Astrocyte of the spinal cord (primary cell): ENCODE results near the gene P2RY8.
"Not testable (repeated sequence)": the region's sequence is repeated elsewhere in the genome, so short reads cannot be mapped to it uniquely, and the experiment has no call there.

Experiments used
- DNase-seq: peaks from one replicate; pipeline ENCODE4 v3.0.0; 2011; ENCODE audit warnings: low read depth, low spot score
- H3K4me3 ChIP-seq: 2 replicates; pipeline ENCODE4 v1.5.1; 2011; ENCODE audit warnings: low read depth, mild to moderate bottlenecking, low read length, moderate library complexity
- in situ Hi-C: cut with HindIII; loops from 2 replicates; pipeline ENCODE4 v1.10.0; 2017; ENCODE audit warnings: low sequenced_read_pairs
- TF ChIP-seq, protein P1 (sequence below): IDR thresholded peaks from 2 replicates; pipeline ENCODE4 v1.5.1; 2012; ENCODE audit warnings: low read depth, mild to moderate bottlenecking, low read length, inconsistent platforms

The P2RY8 gene

DNA sequence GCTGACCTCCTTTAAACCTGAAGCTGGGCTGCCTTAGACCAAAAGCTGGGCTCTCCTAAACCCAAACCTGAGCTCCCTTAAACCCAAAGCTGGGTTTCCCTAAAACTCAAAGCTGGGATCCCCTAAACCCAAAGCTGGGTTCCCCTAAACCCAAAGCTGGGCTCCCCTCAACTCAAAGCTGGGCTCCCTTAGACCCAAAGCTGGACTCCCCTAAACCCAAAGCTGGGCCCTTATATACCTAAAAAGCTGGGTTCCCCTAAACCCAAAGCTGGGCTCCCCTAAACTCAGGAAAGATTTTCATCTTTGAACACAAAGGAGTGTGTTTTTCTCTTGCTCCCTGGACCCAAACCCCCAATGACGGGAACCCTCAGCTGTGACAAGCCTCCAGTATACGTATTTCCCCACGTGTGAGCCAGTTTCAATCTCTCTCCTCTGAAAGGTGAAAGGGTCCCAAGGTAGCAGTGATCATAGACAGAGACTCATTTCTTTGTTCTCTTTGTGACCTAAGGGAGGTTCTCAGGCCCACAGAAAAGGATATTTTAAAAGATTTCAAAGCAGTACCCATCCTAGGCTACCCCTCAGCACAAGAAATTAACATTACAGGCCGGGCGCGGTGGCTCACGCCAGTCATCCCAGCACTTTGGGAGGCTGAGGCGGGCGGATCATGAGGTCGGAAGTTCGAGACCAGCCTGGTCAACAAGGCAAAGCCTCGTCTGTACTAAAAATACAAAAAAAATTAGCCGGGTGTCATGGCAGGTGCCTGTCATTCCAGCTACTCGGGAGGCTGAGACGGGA lies 52.9 kb downstream of the P2RY8 start:
- no peak for DNase-seq
- in situ Hi-C loops: no loop called here
- H3K4me3 ChIP-seq: no peak overlapping the region
- TF ChIP-seq, protein P1, sequence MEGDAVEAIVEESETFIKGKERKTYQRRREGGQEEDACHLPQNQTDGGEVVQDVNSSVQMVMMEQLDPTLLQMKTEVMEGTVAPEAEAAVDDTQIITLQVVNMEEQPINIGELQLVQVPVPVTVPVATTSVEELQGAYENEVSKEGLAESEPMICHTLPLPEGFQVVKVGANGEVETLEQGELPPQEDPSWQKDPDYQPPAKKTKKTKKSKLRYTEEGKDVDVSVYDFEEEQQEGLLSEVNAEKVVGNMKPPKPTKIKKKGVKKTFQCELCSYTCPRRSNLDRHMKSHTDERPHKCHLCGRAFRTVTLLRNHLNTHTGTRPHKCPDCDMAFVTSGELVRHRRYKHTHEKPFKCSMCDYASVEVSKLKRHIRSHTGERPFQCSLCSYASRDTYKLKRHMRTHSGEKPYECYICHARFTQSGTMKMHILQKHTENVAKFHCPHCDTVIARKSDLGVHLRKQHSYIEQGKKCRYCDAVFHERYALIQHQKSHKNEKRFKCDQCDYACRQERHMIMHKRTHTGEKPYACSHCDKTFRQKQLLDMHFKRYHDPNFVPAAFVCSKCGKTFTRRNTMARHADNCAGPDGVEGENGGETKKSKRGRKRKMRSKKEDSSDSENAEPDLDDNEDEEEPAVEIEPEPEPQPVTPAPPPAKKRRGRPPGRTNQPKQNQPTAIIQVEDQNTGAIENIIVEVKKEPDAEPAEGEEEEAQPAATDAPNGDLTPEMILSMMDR: no peak

- H3K4me3 ChIP-seq, in situ Hi-C loops, DNase-seq: not testable (repeated sequence)
These were observed 54.5 kb downstream of the P2RY8 start for GRCh38 chrX:1482530-1482928.

DNA sequence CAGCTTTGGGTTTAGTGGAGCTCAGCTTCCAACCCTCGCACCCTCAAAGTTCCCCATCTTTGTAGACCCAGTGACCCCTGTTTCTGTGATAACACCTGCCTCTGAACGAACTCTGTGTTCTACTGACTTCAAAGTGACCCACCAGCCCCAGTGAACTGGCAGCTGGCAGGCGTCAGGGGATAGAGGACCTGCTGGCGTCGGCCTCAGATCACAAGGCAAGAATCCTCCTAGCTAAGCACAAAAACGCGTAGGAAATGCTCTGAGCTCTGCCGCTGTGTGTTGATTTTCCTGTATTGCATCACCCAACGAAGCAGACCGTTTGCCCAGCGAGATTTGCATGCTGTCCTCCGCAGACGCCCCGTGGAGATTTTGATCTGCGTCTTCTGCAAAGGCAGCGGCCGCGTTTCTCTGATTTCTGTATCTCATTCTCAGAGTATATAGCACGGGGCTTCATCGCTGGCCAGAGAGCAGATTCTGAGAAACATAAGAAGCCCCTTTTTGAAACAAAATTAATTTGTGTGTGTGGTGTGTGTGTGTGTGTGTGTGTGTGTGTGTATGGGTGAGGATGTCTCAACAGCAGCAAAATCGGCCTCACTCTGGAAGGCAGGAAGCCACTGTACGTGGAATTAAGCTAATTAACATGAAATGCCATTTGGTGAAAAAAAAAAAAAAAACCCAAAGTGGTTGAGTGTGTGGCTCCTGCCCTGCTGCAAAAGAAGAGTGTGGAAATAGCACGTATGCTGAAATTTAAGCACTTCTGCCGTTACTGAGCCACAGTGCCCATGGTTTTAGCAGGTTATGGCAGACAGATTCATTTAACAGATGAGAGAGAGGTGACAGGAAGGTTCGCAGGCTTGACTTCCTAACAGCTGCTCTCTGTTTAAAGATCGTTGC lies 55.1 kb downstream of the P2RY8 start:
- no peak overlapping the region for H3K4me3 ChIP-seq
- in situ Hi-C loops: no loop called here
- peak; percentile 86 for DNase-seq
- TF ChIP-seq, protein P1: no peak

GRCh38 chrX:1480082-1480785 lies 56.8 kb downstream of the P2RY8 start:
- in situ Hi-C loops: no loop called here
- no peak overlapping the region for H3K4me3 ChIP-seq
- no peak for DNase-seq
- TF ChIP-seq, protein P1: no peak

DNA sequence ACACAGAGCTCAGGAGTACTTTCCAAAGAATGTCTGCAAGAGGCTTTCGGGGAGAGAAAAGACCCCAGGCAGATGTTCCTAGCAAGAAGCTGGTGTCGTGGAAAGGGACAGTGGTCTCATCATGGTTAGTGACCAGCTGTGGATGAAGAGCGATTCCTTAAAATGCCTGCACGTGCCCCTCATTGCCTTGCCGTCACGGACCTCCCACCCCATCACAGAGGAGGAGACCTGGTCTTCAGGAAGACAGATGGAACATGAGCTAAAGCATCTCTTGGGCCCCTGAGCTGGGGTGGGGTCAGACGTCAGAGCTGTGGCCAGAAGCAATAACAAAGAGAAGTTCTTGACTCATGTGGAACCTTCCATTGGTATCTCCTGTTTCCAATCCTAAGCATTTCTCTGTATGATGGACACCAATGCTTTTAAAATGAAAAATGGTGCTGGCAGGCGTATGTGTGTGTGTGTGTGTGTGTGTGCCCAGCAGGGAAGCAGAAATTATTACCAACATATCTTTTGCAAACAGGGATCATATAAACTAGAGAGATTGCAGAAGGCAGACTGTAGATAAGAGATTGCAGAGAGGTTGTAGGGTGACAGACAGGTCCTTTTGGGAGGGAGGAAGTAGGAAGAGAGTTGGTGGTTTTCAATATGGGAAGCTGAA lies 59.1 kb downstream of the P2RY8 start:
- in situ Hi-C loops: no loop called here
- H3K4me3 ChIP-seq: no peak overlapping the region
- DNase-seq: peak; percentile 59
- TF ChIP-seq, protein P1: no peak

- no peak overlapping the region for H3K4me3 ChIP-seq
- DNase-seq: no peak
- TF ChIP-seq, protein P1: no peak
- in situ Hi-C loops: no loop called here
These were observed 59.8 kb downstream of the P2RY8 start for GRCh38 chrX:1477229-1477628.
